Subcutaneous adipose tissue (tissue), 4 donors: ENCODE results near the gene AUTS2. TPM values are rescaled to one million over a fixed set of nuclear protein-coding genes. Genes with fewer than 3 reads are reported as not detected.

Experiments
- total RNA-seq, 4 donors: library from RNA; depleted of rRNA; stranded (reverse); fragments of >200 nt; gene quantifications; one replicate each; pipeline ENCODE4 v1.1.0, GENCODE V29; 2016
- TF ChIP-seq, protein P1 (sequence below): fragments of 450-650 bp; IDR thresholded peaks from one replicate; pipeline ENCODE4 v1.5.1; 2016; ENCODE audit warnings: low read depth, mild to moderate bottlenecking, control low read depth, antibody characterized with exemption, moderate library complexity

AUTS2 gene
- total RNA-seq, 4 donors from 2014 or later, result 22.4 to 46.9 (median 27.4) TPM

DNA sequence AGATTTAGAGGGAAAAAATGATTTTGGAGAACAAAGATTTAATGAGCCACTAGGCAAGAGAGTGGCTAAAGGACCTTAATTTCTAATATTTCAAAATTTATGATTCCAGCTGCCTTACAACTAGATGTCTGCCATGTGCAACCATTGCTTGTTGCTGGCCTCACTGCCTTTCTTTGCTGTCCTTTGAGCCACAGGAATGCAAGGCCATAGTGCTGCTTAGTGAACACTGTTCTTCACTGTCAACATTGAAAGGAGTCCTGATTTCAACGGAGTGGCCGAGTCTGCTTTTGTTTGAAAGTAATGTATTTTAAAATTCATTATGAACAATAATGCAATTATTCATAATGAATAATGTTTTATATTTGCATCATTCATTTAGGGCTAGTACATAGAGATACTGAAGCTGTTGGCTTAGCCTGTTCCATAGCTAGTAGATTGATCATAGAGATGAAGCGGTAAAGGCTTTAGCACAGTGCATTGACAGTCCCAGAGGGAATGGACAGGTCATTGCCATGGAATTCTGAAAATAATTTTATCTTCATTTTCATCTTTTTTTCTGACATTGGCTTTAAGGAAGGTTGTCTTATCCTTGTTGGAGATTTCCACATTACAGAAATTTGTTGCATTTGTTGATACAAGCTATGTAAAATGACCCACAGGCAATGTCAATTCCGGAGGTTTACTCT is 544.1 kb downstream of the AUTS2 start:
- TF ChIP-seq, protein P1, sequence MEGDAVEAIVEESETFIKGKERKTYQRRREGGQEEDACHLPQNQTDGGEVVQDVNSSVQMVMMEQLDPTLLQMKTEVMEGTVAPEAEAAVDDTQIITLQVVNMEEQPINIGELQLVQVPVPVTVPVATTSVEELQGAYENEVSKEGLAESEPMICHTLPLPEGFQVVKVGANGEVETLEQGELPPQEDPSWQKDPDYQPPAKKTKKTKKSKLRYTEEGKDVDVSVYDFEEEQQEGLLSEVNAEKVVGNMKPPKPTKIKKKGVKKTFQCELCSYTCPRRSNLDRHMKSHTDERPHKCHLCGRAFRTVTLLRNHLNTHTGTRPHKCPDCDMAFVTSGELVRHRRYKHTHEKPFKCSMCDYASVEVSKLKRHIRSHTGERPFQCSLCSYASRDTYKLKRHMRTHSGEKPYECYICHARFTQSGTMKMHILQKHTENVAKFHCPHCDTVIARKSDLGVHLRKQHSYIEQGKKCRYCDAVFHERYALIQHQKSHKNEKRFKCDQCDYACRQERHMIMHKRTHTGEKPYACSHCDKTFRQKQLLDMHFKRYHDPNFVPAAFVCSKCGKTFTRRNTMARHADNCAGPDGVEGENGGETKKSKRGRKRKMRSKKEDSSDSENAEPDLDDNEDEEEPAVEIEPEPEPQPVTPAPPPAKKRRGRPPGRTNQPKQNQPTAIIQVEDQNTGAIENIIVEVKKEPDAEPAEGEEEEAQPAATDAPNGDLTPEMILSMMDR, result no peak

DNA sequence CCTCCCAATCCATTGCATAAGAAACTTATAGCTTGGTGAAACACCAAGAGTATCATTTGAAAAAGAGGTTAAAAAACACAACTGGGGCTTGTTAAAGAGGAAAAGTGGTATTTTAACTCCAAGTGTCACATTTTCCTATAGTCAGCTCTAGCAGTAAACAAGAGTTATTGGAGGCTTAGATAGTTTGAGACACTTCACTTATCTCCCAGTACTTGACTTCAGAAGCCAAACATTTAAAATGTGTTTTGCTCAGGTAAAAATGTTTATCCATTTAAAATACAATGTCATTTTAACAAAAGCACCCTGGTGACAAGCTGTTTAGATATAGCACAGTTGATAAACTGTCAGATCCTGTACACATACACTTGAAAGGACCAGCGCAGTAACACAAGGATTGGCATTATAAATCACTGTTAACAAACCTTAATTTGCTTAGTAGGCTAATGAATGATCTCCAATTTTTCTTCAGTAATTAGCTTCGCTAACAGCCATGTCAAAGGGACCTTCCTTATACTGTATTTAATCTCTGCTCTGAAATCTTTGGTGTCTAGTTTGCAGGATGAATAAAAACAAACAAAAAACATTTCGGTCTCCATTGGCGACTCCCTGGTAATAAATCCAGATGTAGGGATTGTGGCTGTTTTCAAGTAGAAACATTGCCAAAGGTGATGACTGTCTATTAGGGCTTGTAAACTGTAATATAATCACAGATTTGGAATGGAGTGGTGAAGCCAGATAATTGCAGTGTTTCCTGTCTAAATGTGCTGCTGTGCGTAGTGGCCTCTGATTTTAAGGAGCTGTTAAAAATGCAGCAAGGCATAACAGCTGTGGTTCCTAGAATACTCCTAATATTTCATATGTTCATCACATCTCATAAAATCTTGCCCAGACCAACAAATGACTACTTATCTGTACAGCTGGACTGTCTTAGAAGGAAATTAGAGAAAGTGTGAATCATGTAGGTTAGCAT is 545.1 kb downstream of the AUTS2 start:
- TF ChIP-seq, protein P1, result no peak

DNA sequence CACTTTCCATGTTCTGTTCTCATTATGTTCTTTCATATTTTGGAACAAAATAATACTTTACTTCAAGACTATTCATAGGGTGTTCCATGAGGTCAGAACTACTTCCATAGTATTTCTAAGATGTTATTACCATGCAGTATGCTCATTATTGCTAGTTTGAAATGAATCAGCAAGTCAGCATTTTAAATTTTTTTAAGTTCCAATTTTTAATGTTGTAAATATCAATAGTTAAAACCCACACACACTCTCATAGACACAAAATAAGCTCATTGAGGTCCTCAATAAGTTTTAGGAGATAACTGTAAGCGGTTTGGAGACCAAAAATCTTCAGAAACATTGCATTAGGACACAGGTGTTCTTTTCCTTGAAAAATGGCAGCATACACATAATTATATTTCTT is 550.7 kb downstream of the AUTS2 start:
- TF ChIP-seq, protein P1, result no peak

DNA sequence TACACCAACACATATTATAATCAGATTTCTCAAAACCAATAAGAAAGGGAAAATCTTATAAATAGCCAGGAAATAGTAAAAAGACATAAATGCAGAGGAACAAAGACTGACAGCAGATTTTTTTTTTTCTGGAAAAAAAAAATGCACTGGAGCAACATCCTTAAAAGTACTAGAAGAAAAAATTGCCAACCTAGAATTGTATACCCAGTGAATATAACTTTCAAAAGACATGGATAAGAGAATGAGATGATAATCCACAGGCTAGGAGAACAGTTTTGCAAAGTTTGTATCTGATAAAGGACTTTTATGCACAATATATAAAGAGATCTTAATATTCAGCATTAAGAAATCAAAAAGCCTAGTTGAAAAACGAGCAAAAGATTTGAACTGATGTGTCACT is 554.0 kb downstream of the AUTS2 start:
- TF ChIP-seq, protein P1, result no peak

DNA sequence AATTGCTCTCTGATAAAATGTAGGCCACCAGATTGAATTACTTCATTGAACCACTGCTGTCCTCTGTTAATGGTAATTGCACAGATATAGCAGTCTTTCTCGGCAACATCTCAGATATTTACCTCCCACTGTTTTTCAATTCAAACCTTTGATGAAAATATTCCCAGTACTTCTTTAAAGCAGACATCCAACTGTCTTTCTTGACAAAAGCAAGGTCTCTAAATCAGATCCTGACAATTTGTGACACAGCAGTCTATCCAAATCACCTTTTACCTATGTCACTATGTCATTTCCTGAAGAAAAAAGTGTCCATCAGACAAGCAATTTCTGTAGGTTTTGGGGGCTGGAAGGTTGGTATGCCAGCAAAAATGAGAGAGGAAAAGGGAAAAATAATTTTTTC is 555.7 kb downstream of the AUTS2 start:
- TF ChIP-seq, protein P1, result no peak

DNA sequence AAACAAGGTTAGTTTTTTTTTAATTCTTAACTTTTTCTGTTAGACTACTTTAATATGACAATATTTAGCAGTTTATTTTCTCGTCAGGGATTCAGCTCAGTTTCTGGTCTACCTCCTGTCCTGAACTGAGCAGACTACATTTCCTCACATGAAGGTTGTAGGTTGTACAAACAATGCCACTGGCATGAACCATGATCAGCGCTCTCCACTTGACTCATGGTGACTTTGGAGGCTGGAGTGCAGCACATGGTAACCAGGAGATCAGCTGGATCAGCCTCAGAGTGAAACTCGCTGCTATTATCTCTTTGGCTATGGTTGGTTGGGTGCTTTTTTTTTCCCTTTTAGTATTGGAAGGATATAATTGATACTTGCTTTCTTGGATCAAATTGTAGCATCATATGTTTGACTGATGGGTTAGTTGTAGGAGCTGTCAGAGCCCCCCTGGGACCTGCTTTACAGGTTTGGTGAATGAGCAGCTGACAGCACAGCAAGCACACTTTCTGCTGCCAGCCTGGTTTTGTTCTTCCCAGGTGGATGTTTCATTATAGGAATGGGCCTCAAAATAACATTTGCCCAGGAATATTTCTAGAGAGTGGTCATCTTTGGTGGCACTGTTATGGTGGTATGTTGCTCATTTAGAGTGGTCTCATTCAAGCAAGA is 556.4 kb downstream of the AUTS2 start:
- TF ChIP-seq, protein P1, result no peak

- TF ChIP-seq, protein P1, result no peak
Measured at GRCh38 chr7:70156057-70156456, 557.8 kb downstream of the AUTS2 start.
